Osteoblast (primary cell): ENCODE results near the gene AKAP11. TPM values are rescaled to one million over a fixed set of nuclear protein-coding genes. Genes with fewer than 3 reads are reported as not detected.

Experiments used
- DNase-seq: peaks from one replicate; pipeline ENCODE4 v3.0.0; 2011; ENCODE audit warnings: low spot score, mixed read lengths; ENCODE audit not compliant: insufficient read length; ENCODE audit errors: missing footprints
- H2AFZ ChIP-seq: 2 replicates; pipeline ENCODE4 v1.6.0; 2011; ENCODE audit warnings: mild to moderate bottlenecking, low read length
- H3K27ac ChIP-seq: 2 replicates; pipeline ENCODE4 v1.5.1; 2011; ENCODE audit warnings: mild to moderate bottlenecking, low read depth, low read length, moderate library complexity
- H3K27me3 ChIP-seq: 2 replicates; pipeline ENCODE4 v1.6.0; 2012; ENCODE audit warnings: mild to moderate bottlenecking, control low read depth, inconsistent platforms, low read length, moderate library complexity; ENCODE audit not compliant: insufficient read depth
- H3K36me3 ChIP-seq: 2 replicates; pipeline ENCODE4 v1.5.1; 2011; ENCODE audit warnings: mild to moderate bottlenecking, low read length, control low read depth, moderate library complexity; ENCODE audit not compliant: insufficient read depth
- H3K4me1 ChIP-seq: 2 replicates; pipeline ENCODE4 v1.5.1; 2011; ENCODE audit warnings: mild to moderate bottlenecking, low read length, control low read depth, moderate library complexity; ENCODE audit not compliant: insufficient read depth
- H3K4me2 ChIP-seq: 2 replicates; pipeline ENCODE4 v1.6.0; 2011; ENCODE audit warnings: mild to moderate bottlenecking, low read length; ENCODE audit not compliant: insufficient read depth
- H3K4me3 ChIP-seq: fragments of 200-600 bp; sonication (generic); 3 replicates; pipeline ENCODE4 v1.5.1; 2012; ENCODE audit warnings: mild to moderate bottlenecking, low read length, inconsistent platforms; ENCODE audit not compliant: insufficient read depth
- H3K79me2 ChIP-seq: 2 replicates; pipeline ENCODE4 v1.6.0; 2012; ENCODE audit warnings: mild to moderate bottlenecking, low read length, control low read depth, inconsistent platforms; ENCODE audit not compliant: insufficient read depth
- H3K9me3 ChIP-seq: 2 replicates; pipeline ENCODE4 v1.5.1; 2011; ENCODE audit warnings: low read depth, low read length, control low read depth
- H4K20me1 ChIP-seq: 2 replicates; pipeline ENCODE4 v1.6.0; 2012; ENCODE audit warnings: mild to moderate bottlenecking, low read length, control low read depth; ENCODE audit not compliant: insufficient read depth
- total RNA-seq: library from RNA; depleted of rRNA; stranded (reverse); fragments of >200 nt; gene quantifications from 2 replicates; pipeline ENCODE4 v1.2.3, GENCODE V29; 2012
- TF ChIP-seq, protein P1 (sequence below): IDR thresholded peaks from 2 replicates; pipeline ENCODE4 v1.5.1; 2011; ENCODE audit warnings: mild to moderate bottlenecking, low read depth, low read length, moderate library complexity; ENCODE audit errors: extremely low read depth

The AKAP11 gene
- total RNA-seq, 1 donor, result 29.3 TPM

DNA sequence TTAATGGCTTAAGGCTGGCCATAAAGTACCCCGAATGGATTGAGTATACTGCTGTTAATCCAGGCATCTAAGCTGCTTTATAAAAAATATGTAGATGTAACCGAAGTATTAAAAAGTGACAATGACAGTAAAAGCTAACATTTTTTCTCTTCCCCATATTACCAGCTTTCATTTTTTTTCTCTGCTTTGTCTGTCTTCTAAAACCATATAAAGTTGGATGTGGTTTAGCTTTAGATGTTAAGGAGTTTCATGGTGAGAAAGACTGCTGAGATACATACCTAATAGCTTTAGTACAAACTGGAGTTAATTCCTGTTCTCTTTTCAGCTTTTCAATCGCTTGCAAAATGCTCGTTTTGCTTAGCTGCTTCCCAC, 838 bp downstream of the AKAP11 start:
- Histone ChIP-seq H4K20me1 (no peaks in the 10 kb centered on the region), H3K4me1 (peaks cover 29% of the 10 kb centered on the region), H3K79me2 (peaks cover 57% of the 10 kb centered on the region), H3K4me3 (peak overlapping the region; percentile 92), H3K9me3 (no peaks in the 10 kb centered on the region), H3K36me3 (no peaks in the 10 kb centered on the region), H3K27me3 (no peaks in the 10 kb centered on the region), H3K27ac (peak overlapping the region; percentile 64), H2AFZ (peak overlapping the region; percentile 88), H3K4me2 (peak overlapping the region; percentile 92)
- TF ChIP-seq, protein P1, sequence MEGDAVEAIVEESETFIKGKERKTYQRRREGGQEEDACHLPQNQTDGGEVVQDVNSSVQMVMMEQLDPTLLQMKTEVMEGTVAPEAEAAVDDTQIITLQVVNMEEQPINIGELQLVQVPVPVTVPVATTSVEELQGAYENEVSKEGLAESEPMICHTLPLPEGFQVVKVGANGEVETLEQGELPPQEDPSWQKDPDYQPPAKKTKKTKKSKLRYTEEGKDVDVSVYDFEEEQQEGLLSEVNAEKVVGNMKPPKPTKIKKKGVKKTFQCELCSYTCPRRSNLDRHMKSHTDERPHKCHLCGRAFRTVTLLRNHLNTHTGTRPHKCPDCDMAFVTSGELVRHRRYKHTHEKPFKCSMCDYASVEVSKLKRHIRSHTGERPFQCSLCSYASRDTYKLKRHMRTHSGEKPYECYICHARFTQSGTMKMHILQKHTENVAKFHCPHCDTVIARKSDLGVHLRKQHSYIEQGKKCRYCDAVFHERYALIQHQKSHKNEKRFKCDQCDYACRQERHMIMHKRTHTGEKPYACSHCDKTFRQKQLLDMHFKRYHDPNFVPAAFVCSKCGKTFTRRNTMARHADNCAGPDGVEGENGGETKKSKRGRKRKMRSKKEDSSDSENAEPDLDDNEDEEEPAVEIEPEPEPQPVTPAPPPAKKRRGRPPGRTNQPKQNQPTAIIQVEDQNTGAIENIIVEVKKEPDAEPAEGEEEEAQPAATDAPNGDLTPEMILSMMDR, result no peak
- DNase-seq, result no peak

DNA sequence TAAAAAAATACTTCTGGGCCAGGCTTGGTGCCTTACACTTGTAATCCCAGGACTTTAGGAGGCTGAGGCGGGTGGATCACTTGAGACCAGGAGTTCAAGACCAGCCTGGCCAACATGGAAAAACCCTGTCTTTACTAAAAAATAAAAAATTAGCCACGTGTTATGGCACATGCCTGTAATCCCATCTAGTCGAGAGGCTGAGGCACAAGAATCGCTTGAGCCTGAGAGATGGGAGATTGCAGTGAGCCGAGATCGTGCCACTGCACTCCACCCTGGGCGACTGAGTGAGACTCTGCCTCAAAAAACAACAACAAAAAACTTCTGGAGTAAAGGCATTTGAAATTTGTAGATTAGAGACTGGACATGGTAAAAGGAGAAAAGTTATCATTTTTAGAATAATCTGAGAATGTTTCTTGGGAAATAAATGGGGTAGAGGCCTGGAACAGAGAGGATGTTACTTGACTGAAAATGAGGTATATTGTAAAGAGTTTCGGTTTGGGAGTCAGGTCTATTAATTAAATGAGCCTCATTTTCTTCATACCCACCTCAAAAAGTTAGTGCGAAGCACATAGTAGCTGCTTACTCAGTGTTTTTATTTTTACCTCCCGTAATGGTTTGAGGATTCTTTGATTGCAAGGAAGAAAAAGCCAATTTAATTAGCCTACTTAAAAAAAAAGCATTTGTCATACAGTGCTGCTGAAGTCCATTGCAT, 2.6 kb downstream of the AKAP11 start:
- peaks cover 75% of the 10 kb centered on the region for H3K79me2 ChIP-seq
- no peak for DNase-seq
- peaks cover 29% of the 10 kb centered on the region for H3K4me1 ChIP-seq
- no peaks in the 10 kb centered on the region for H3K9me3 ChIP-seq
- TF ChIP-seq, protein P1, result no peak
- no peaks in the 10 kb centered on the region for H3K36me3 ChIP-seq
- H3K27ac ChIP-seq, result no peak overlapping the region
- no peaks in the 10 kb centered on the region for H3K27me3 ChIP-seq
- no peak overlapping the region for H3K4me3 ChIP-seq
- no peaks in the 10 kb centered on the region for H4K20me1 ChIP-seq
- H3K4me2 ChIP-seq, result no peak overlapping the region
- H2AFZ ChIP-seq, result no peak overlapping the region

DNA sequence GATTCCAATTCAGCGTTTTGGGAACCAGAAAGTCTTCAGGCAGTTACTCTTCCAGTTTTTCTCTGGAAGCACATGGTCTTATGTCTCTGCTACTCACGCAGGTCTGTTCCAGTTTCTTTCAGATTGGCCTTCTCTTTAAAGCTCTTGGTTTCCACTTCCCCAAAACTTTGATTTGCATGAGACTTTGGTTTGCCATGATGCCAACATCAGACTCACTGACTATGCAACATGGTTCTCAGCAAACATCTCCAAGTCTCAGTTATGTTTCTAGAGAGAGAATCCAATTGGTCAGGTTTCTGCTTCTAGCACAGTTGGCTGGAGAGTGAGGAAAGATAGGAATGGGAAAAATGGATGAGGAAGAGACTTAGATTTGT, 3.1 kb downstream of the AKAP11 start:
- H3K36me3 ChIP-seq, result no peaks in the 10 kb centered on the region
- H3K4me1 ChIP-seq, result peaks cover 29% of the 10 kb centered on the region
- H3K27ac ChIP-seq, result no peak overlapping the region
- H3K27me3 ChIP-seq, result no peaks in the 10 kb centered on the region
- no peaks in the 10 kb centered on the region for H4K20me1 ChIP-seq
- TF ChIP-seq, protein P1, result no peak
- no peak overlapping the region for H3K4me2 ChIP-seq
- DNase-seq, result no peak
- H2AFZ ChIP-seq, result no peak overlapping the region
- no peaks in the 10 kb centered on the region for H3K9me3 ChIP-seq
- peaks cover 80% of the 10 kb centered on the region for H3K79me2 ChIP-seq
- no peak overlapping the region for H3K4me3 ChIP-seq

DNA sequence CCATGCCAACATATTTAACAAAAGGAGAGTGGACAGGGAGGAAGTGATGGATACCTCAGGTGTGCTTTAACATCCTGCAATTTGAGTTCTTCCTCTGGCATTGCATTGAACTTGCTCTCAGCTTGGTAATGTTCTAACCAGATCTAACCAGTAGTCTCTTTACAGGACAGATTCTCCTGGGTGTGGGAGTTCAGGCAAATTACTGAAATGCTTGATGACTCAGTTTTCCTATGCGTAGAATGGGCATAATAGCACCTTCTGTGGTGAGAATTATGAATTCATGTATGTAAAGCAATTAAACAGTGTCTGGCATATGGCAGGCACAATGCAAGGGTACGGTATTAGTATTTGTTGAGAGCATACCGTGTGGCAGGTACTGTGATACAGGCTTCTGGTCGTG, 3.6 kb downstream of the AKAP11 start:
- peaks cover 84% of the 10 kb centered on the region for H3K79me2 ChIP-seq
- no peaks in the 10 kb centered on the region for H4K20me1 ChIP-seq
- TF ChIP-seq, protein P1, result no peak
- no peak overlapping the region for H3K27ac ChIP-seq
- no peak overlapping the region for H3K4me2 ChIP-seq
- no peak overlapping the region for H2AFZ ChIP-seq
- no peaks in the 10 kb centered on the region for H3K27me3 ChIP-seq
- peaks cover 29% of the 10 kb centered on the region for H3K4me1 ChIP-seq
- no peaks in the 10 kb centered on the region for H3K36me3 ChIP-seq
- no peaks in the 10 kb centered on the region for H3K9me3 ChIP-seq
- H3K4me3 ChIP-seq, result no peak overlapping the region
- no peak for DNase-seq
